Mesendoderm (in vitro differentiated cells): ENCODE results near the gene ARSJ.
A peak's percentile ranks its signal among the peaks of the same experiment; 100 is the strongest.

ENCODE experiments used
- DNase-seq: peaks from one replicate; pipeline ENCODE4 v3.0.0; 2013
- H2AK5ac ChIP-seq: 2 replicates; pipeline ENCODE4 v1.6.1; 2013; ENCODE audit warnings: low read length, inconsistent platforms
- H2BK120ac ChIP-seq: 2 replicates; pipeline ENCODE4 v1.6.1; 2013; ENCODE audit warnings: low read depth, mild to moderate bottlenecking, low read length, moderate library complexity, mixed read lengths
- H2BK15ac ChIP-seq: replicated peaks from 2 replicates; pipeline ENCODE4 v1.6.1; 2013; ENCODE audit warnings: low read depth, mild to moderate bottlenecking, moderate library complexity
- H2BK5ac ChIP-seq: 2 replicates; pipeline ENCODE4 v1.6.1; 2013; ENCODE audit warnings: low read length, inconsistent platforms
- H3K18ac ChIP-seq: 2 replicates; pipeline ENCODE4 v1.6.1; 2013; ENCODE audit warnings: mild to moderate bottlenecking, low read length, mixed read lengths
- H3K23ac ChIP-seq: one replicate; pipeline ENCODE4 v1.6.1; 2013; ENCODE audit warnings: low read length
- H3K27ac ChIP-seq: 2 replicates; pipeline ENCODE4 v1.5.1; 2013; ENCODE audit warnings: low read depth, mild to moderate bottlenecking, inconsistent platforms, low read length, moderate library complexity
- H3K27me3 ChIP-seq: 2 replicates; pipeline ENCODE4 v1.6.1; 2013; ENCODE audit warnings: low read length, control low read depth, mild to moderate bottlenecking, inconsistent platforms; ENCODE audit not compliant: insufficient read depth, poor library complexity
- H3K36me3 ChIP-seq: 2 replicates; pipeline ENCODE4 v1.6.1; 2013; ENCODE audit warnings: low read length, inconsistent platforms; ENCODE audit not compliant: control insufficient read depth, insufficient read depth
- H3K4ac ChIP-seq: one replicate; pipeline ENCODE4 v1.6.1; 2013; ENCODE audit warnings: low read depth, mild to moderate bottlenecking, low read length, moderate library complexity
- H3K4me1 ChIP-seq: 2 replicates; pipeline ENCODE4 v1.6.1; 2013; ENCODE audit warnings: low read depth, low read length, inconsistent platforms; ENCODE audit not compliant: control insufficient read depth
- H3K4me2 ChIP-seq: 2 replicates; pipeline ENCODE4 v1.6.1; 2013; ENCODE audit warnings: low read length
- H3K4me3 ChIP-seq: 2 replicates; pipeline ENCODE4 v1.5.1; 2013; ENCODE audit warnings: mild to moderate bottlenecking, low read length
- H3K56ac ChIP-seq: one replicate; pipeline ENCODE4 v1.6.1; 2013; ENCODE audit warnings: low read length
- H3K79me1 ChIP-seq: 2 replicates; pipeline ENCODE4 v1.6.1; 2013; ENCODE audit warnings: low read length, inconsistent platforms
- H3K79me2 ChIP-seq: 2 replicates; pipeline ENCODE4 v1.6.1; 2013; ENCODE audit warnings: mild to moderate bottlenecking, low read length; ENCODE audit not compliant: control insufficient read depth, insufficient read depth
- H3K9ac ChIP-seq: 2 replicates; pipeline ENCODE4 v1.6.1; 2013; ENCODE audit warnings: low read length, inconsistent platforms
- H4K5ac ChIP-seq: one replicate; pipeline ENCODE4 v1.6.1; 2013; ENCODE audit warnings: low read length
- H4K8ac ChIP-seq: one replicate; pipeline ENCODE4 v1.6.1; 2013; ENCODE audit warnings: low read depth, mild to moderate bottlenecking, control low read depth, low read length, moderate library complexity
- WGBS: extraction: QIAGEN DNeasy Blood & Tissue Kit; methylation state at CpG from one replicate; pipeline ENCODE4 v1.1.7; 2013; ENCODE audit warnings: low lambda C conversion rate, missing lambda C conversion rate; ENCODE audit not compliant: insufficient coverage; ENCODE audit errors: extremely low coverage; 5-methylcytosine and 5-hydroxymethylcytosine counted together

ARSJ gene

GRCh38 chr4:113885291-113885690 is 94.2 kb downstream of the ARSJ start:
- Histone ChIP-seq H3K4me3 (no peak overlapping the region), H3K4me1 (no peaks in the 10 kb centered on the region), H3K27me3 (no peaks in the 10 kb centered on the region), H2BK15ac (no peak overlapping the region), H3K56ac (no peak overlapping the region), H3K23ac (no peak overlapping the region), H2AK5ac (no peak overlapping the region), H3K36me3 (no peaks in the 10 kb centered on the region), H3K4me2 (no peak overlapping the region), H2BK5ac (no peak overlapping the region), H3K79me1 (no peaks in the 10 kb centered on the region), H3K18ac (no peak overlapping the region), H3K27ac (no peak overlapping the region), H4K8ac (no peak overlapping the region), H3K4ac (no peak overlapping the region), H4K5ac (no peak overlapping the region), H3K79me2 (no peaks in the 10 kb centered on the region), H2BK120ac (no peak overlapping the region), H3K9ac (no peak overlapping the region)
- no CpG with 5 or more reads among the region's 3 CpGs for WGBS
- DNase-seq = no peak

GRCh38 chr4:113884655-113885054 is 94.8 kb downstream of the ARSJ start:
- Histone ChIP-seq H3K23ac (no peak overlapping the region), H3K4me3 (no peak overlapping the region), H3K4ac (no peak overlapping the region), H3K9ac (no peak overlapping the region), H2BK120ac (no peak overlapping the region), H3K27me3 (no peaks in the 10 kb centered on the region), H3K79me1 (no peaks in the 10 kb centered on the region), H4K5ac (no peak overlapping the region), H3K36me3 (no peaks in the 10 kb centered on the region), H3K4me2 (no peak overlapping the region), H3K56ac (no peak overlapping the region), H2BK5ac (no peak overlapping the region), H3K4me1 (no peaks in the 10 kb centered on the region), H3K18ac (no peak overlapping the region), H2AK5ac (no peak overlapping the region), H3K79me2 (no peaks in the 10 kb centered on the region), H2BK15ac (no peak overlapping the region), H4K8ac (no peak overlapping the region), H3K27ac (no peak overlapping the region)
- no CpG with 5 or more reads among the region's 1 CpG for WGBS
- DNase-seq = no peak

GRCh38 chr4:113882668-113883067 is 96.8 kb downstream of the ARSJ start:
- no peak for DNase-seq
- no peak overlapping the region for H2BK5ac ChIP-seq
- no peaks in the 10 kb centered on the region for H3K79me1 ChIP-seq
- no peak overlapping the region for H3K56ac ChIP-seq
- H3K18ac ChIP-seq = no peak overlapping the region
- no peak overlapping the region for H3K23ac ChIP-seq
- no peaks in the 10 kb centered on the region for H3K27me3 ChIP-seq
- no peak overlapping the region for H2BK120ac ChIP-seq
- no CpG with 5 or more reads among the region's 1 CpG for WGBS
- H4K5ac ChIP-seq = no peak overlapping the region
- H4K8ac ChIP-seq = no peak overlapping the region
- H3K9ac ChIP-seq = no peak overlapping the region
- H3K27ac ChIP-seq = no peak overlapping the region
- H2AK5ac ChIP-seq = no peak overlapping the region
- no peaks in the 10 kb centered on the region for H3K4me1 ChIP-seq
- no peak overlapping the region for H3K4me2 ChIP-seq
- no peak overlapping the region for H2BK15ac ChIP-seq
- no peak overlapping the region for H3K4ac ChIP-seq
- no peaks in the 10 kb centered on the region for H3K36me3 ChIP-seq
- no peak overlapping the region for H3K4me3 ChIP-seq
- H3K79me2 ChIP-seq = no peaks in the 10 kb centered on the region

GRCh38 chr4:113881256-113881655 is 98.2 kb downstream of the ARSJ start:
- H3K4me2 ChIP-seq = no peak overlapping the region
- H3K4ac ChIP-seq = no peak overlapping the region
- no peak overlapping the region for H3K27ac ChIP-seq
- no peak overlapping the region for H3K4me3 ChIP-seq
- no peak overlapping the region for H2BK5ac ChIP-seq
- H2BK120ac ChIP-seq = no peak overlapping the region
- H3K36me3 ChIP-seq = no peaks in the 10 kb centered on the region
- no peak for DNase-seq
- H3K23ac ChIP-seq = no peak overlapping the region
- H3K4me1 ChIP-seq = no peaks in the 10 kb centered on the region
- WGBS = no CpG with 5 or more reads among the region's 2 CpGs
- H2AK5ac ChIP-seq = no peak overlapping the region
- no peak overlapping the region for H3K18ac ChIP-seq
- H3K27me3 ChIP-seq = no peaks in the 10 kb centered on the region
- H3K56ac ChIP-seq = no peak overlapping the region
- no peak overlapping the region for H3K9ac ChIP-seq
- H2BK15ac ChIP-seq = no peak overlapping the region
- no peaks in the 10 kb centered on the region for H3K79me2 ChIP-seq
- no peaks in the 10 kb centered on the region for H3K79me1 ChIP-seq
- no peak overlapping the region for H4K5ac ChIP-seq
- H4K8ac ChIP-seq = no peak overlapping the region

GRCh38 chr4:113880240-113881028 is 99.0 kb downstream of the ARSJ start:
- Histone ChIP-seq H3K79me2 (no peaks in the 10 kb centered on the region), H3K56ac (no peak overlapping the region), H2BK15ac (no peak overlapping the region), H4K8ac (no peak overlapping the region), H3K4me1 (no peaks in the 10 kb centered on the region), H3K23ac (no peak overlapping the region), H3K36me3 (no peaks in the 10 kb centered on the region), H3K27ac (no peak overlapping the region), H2AK5ac (no peak overlapping the region), H4K5ac (no peak overlapping the region), H3K18ac (no peak overlapping the region), H3K4me2 (no peak overlapping the region), H3K4me3 (no peak overlapping the region), H3K27me3 (no peaks in the 10 kb centered on the region), H2BK120ac (no peak overlapping the region), H3K9ac (no peak overlapping the region), H3K4ac (no peak overlapping the region), H2BK5ac (no peak overlapping the region), H3K79me1 (no peaks in the 10 kb centered on the region)
- WGBS = no CpG with 5 or more reads among the region's 3 CpGs
- DNase-seq = no peak

GRCh38 chr4:113878668-113879067 is 100.8 kb downstream of the ARSJ start:
- H2AK5ac ChIP-seq = no peak overlapping the region
- no peak overlapping the region for H3K4me3 ChIP-seq
- H3K79me2 ChIP-seq = no peaks in the 10 kb centered on the region
- H2BK15ac ChIP-seq = no peak overlapping the region
- H2BK120ac ChIP-seq = no peak overlapping the region
- no peaks in the 10 kb centered on the region for H3K36me3 ChIP-seq
- H3K4me1 ChIP-seq = no peaks in the 10 kb centered on the region
- H3K9ac ChIP-seq = no peak overlapping the region
- no peak overlapping the region for H3K4ac ChIP-seq
- H3K18ac ChIP-seq = no peak overlapping the region
- no CpG with 5 or more reads among the region's 3 CpGs for WGBS
- no peaks in the 10 kb centered on the region for H3K27me3 ChIP-seq
- no peak overlapping the region for H3K56ac ChIP-seq
- H3K79me1 ChIP-seq = no peaks in the 10 kb centered on the region
- no peak overlapping the region for H4K8ac ChIP-seq
- no peak overlapping the region for H2BK5ac ChIP-seq
- H3K27ac ChIP-seq = no peak overlapping the region
- peak; percentile 97 for DNase-seq
- no peak overlapping the region for H4K5ac ChIP-seq
- H3K23ac ChIP-seq = no peak overlapping the region
- H3K4me2 ChIP-seq = no peak overlapping the region
